NB4 (cell line): Measurements from ENCODE around the gene OLFM4.

ENCODE experiments used
- CTCF ChIP-seq: IDR thresholded peaks from one replicate; pipeline ENCODE4 v1.5.1; 2012; ENCODE audit warnings: low read depth, low read length
- MAX ChIP-seq: IDR thresholded peaks from 2 replicates; pipeline ENCODE4 v1.6.1; 2011; ENCODE audit warnings: low read depth, low read length
- MYC ChIP-seq: IDR thresholded peaks from 2 replicates; pipeline ENCODE4 v1.6.1; 2011; ENCODE audit warnings: low read depth, low read length
- POLR2A ChIP-seq: IDR thresholded peaks from 2 replicates; pipeline ENCODE4 v1.6.1; 2011; ENCODE audit warnings: mild to moderate bottlenecking; ENCODE audit not compliant: insufficient read length; ENCODE audit errors: extremely low read depth

- TF ChIP-seq CTCF (no peak), POLR2A (no peak), MAX (no peak), MYC (no peak)
These were observed 49.6 kb upstream of the OLFM4 start for GRCh38 chr13:52978989-52979388.
